CD8-positive, alpha-beta memory T cell (primary cell): ENCODE measurements around the gene SF3B6. TPM values are rescaled to one million over a fixed set of nuclear protein-coding genes. Genes with fewer than 3 reads are reported as not detected.

Source experiments
- CTCF ChIA-PET: fragments of 350-600 bp; sonication (Branson Sonifier 250); formaldehyde crosslinking; loops from one replicate; lab custom pipeline; 2021; ENCODE audit warnings: antibody characterized with exemption; lab: Charles Lee
- POLR2A ChIA-PET: fragments of 350-600 bp; sonication (Branson Sonifier 250); formaldehyde crosslinking; loops from one replicate; lab custom pipeline; 2021; ENCODE audit warnings: antibody characterized with exemption; lab: Charles Lee
- DNase-seq, 5 donors: peaks; one replicate each; pipeline versions ENCODE4 v3.0.0 to v3.0.0-alpha.2; 2020 to 2022; ENCODE audit warnings: mixed read lengths in 1 of 5
- H3K27ac ChIP-seq: one replicate; pipeline ENCODE4 v1.7.0; 2013; ENCODE audit warnings: low read depth, mild to moderate bottlenecking, low read length, moderate library complexity
- H3K27me3 ChIP-seq: 2 replicates; pipeline ENCODE4 v1.7.0; 2013; ENCODE audit warnings: low read length, mild to moderate bottlenecking; ENCODE audit not compliant: insufficient read depth, poor library complexity, severe bottlenecking
- H3K36me3 ChIP-seq: 2 replicates; pipeline ENCODE4 v1.7.0; 2013; ENCODE audit warnings: mild to moderate bottlenecking, low read length, moderate library complexity; ENCODE audit not compliant: insufficient read depth
- H3K4me1 ChIP-seq: 2 replicates; pipeline ENCODE4 v1.7.0; 2013; ENCODE audit warnings: mild to moderate bottlenecking, low read length, moderate library complexity; ENCODE audit not compliant: insufficient read depth
- H3K4me3 ChIP-seq: 2 replicates; pipeline ENCODE4 v1.7.0; 2013; ENCODE audit warnings: mild to moderate bottlenecking, low read length
- H3K9me3 ChIP-seq: 2 replicates; pipeline ENCODE4 v1.7.0; 2013; ENCODE audit warnings: mild to moderate bottlenecking, low read length
- H3K27ac Mint-ChIP-seq, 8 donors: one replicate each; pipeline ENCODE4 v1.8.0; 2020 to 2021; ENCODE audit warnings: mixed read lengths in 8 of 8, mild to moderate bottlenecking in 6 of 8, inconsistent platforms in 3 of 8, moderate library complexity in 3 of 8
- H3K27me3 Mint-ChIP-seq, 2 donors: one replicate each; pipeline ENCODE4 v1.8.0; 2020 to 2021; ENCODE audit warnings: mixed read lengths in 2 of 2, mild to moderate bottlenecking in 1 of 2, moderate library complexity in 1 of 2
- H3K36me3 Mint-ChIP-seq, 3 donors: one replicate each; pipeline ENCODE4 v1.8.0; 2020 to 2021; ENCODE audit warnings: mixed read lengths in 3 of 3, inconsistent platforms in 1 of 3, mild to moderate bottlenecking in 1 of 3
- H3K4me1 Mint-ChIP-seq, 3 donors: one replicate each; pipeline ENCODE4 v1.8.0; 2020 to 2021; ENCODE audit warnings: mixed read lengths in 3 of 3, inconsistent platforms in 1 of 3, mild to moderate bottlenecking in 1 of 3
- H3K4me3 Mint-ChIP-seq, 7 donors: one replicate each; pipeline ENCODE4 v1.8.0; 2020 to 2021; ENCODE audit warnings: mixed read lengths in 7 of 7, mild to moderate bottlenecking in 6 of 7, moderate library complexity in 4 of 7, inconsistent platforms in 2 of 7
- H3K9me3 Mint-ChIP-seq, 5 donors: one replicate each; pipeline ENCODE4 v1.8.0; 2020 to 2022; ENCODE audit warnings: mixed read lengths in 5 of 5, mild to moderate bottlenecking in 3 of 5, moderate library complexity in 2 of 5, inconsistent platforms in 1 of 5
- polyA plus RNA-seq: library from polyadenylated mRNA; unstranded; fragments of 300-500 nt; fragmentation: Illumina TruSeq; gene quantifications from one replicate; pipeline ENCODE4 v1.2.3, GENCODE V29; 2021
- total RNA-seq, 2 experiments: library from RNA; stranded (reverse); gene quantifications; one replicate each; pipeline ENCODE4 v1.2.3, GENCODE V29; 2021

SF3B6 gene
- total and polyA plus RNA-seq, 3 experiments from 2014 or later = 141 to 181 (median 146) TPM

GRCh38 chr2:24087032-24087431 is 10.9 kb upstream of the SF3B6 start:
- peaks cover 14% of the 10 kb centered on the region for H3K4me1 ChIP-seq
- ChIA-PET CTCF (interaction anchor here (0.9 kb wide), 1 partner anchor 273 kb away, joined by 3 read pairs; no protein-coding TSS in a partner anchor), POLR2A (no interaction called here)
- no peak overlapping the region for H3K27ac ChIP-seq
- no peaks in the 10 kb centered on the region for H3K9me3 ChIP-seq
- peaks cover 8 to 20% (median 18%) of the 10 kb centered on the region in 3 donors for H3K4me1 Mint-ChIP-seq
- H3K27ac Mint-ChIP-seq = no peak overlapping the region
- H3K4me3 Mint-ChIP-seq = no peak overlapping the region
- H3K36me3 ChIP-seq = no peaks in the 10 kb centered on the region
- H3K4me3 ChIP-seq = no peak overlapping the region
- H3K9me3 Mint-ChIP-seq = no peaks in the 10 kb centered on the region
- H3K36me3 Mint-ChIP-seq = peaks cover 3 to 17% (median 4%) of the 10 kb centered on the region in 3 donors
- no peaks in the 10 kb centered on the region for H3K27me3 ChIP-seq
- no peaks in the 10 kb centered on the region for H3K27me3 Mint-ChIP-seq
- DNase-seq = no peak

GRCh38 chr2:24086241-24086640 is 10.1 kb upstream of the SF3B6 start:
- no peaks in the 10 kb centered on the region for H3K27me3 ChIP-seq
- Mint-ChIP-seq H3K27me3 (no peaks in the 10 kb centered on the region), H3K27ac (no peak overlapping the region), H3K4me1 (peaks cover 8 to 20% (median 18%) of the 10 kb centered on the region in 3 donors), H3K36me3 (peaks cover 4 to 20% (median 5%) of the 10 kb centered on the region in 3 donors), H3K9me3 (no peaks in the 10 kb centered on the region), H3K4me3 (peak overlapping the region in 1 of 7 donors; percentile 32)
- CTCF ChIA-PET = no interaction called here
- no peak for DNase-seq
- POLR2A ChIA-PET = no interaction called here
- peaks cover 14% of the 10 kb centered on the region for H3K4me1 ChIP-seq
- H3K36me3 ChIP-seq = no peaks in the 10 kb centered on the region
- H3K27ac ChIP-seq = no peak overlapping the region
- H3K9me3 ChIP-seq = no peaks in the 10 kb centered on the region
- no peak overlapping the region for H3K4me3 ChIP-seq

GRCh38 chr2:24085200-24085489 is 9.0 kb upstream of the SF3B6 start:
- Histone ChIP-seq H3K4me3 (peak overlapping the region; percentile 67), H3K27me3 (no peaks in the 10 kb centered on the region), H3K27ac (peak overlapping the region; percentile 33), H3K4me1 (peaks cover 14% of the 10 kb centered on the region), H3K36me3 (no peaks in the 10 kb centered on the region), H3K9me3 (no peaks in the 10 kb centered on the region)
- Mint-ChIP-seq H3K9me3 (no peaks in the 10 kb centered on the region), H3K27me3 (no peaks in the 10 kb centered on the region), H3K4me1 (peaks cover 8 to 20% (median 18%) of the 10 kb centered on the region in 3 donors), H3K36me3 (peaks cover 4 to 25% (median 5%) of the 10 kb centered on the region in 3 donors), H3K27ac (peak overlapping the region in 1 of 8 donors; percentile 70), H3K4me3 (peak overlapping the region in 6 of 7 donors; percentile 51 to 88 (median 61))
- DNase-seq = no peak
- ChIA-PET POLR2A (interaction anchor here (2.5 kb wide), 1 partner anchor 158 kb away, joined by 20 read pairs; the partner anchor contains the start of gene ATAD2B), CTCF (interaction anchor here (1.1 to 5.2 kb wide), 21 partner anchors 9 to 296 kb away, joined by 3 to 48 read pairs (median 5); partner anchors contain the start of genes ATAD2B, FKBP1B, SF3B6 and WDCP)

- H3K36me3 Mint-ChIP-seq = peaks cover 4 to 27% (median 5%) of the 10 kb centered on the region in 3 donors
- peak; percentile 76 to 83 (median 80) for DNase-seq
- no peaks in the 10 kb centered on the region for H3K9me3 ChIP-seq
- peak within 1 kb of the TSS; percentile 34 for H3K27ac ChIP-seq
- H3K27me3 Mint-ChIP-seq = no peaks in the 10 kb centered on the region
- peak within 1 kb of the TSS; percentile 18 to 88 (median 74) for H3K27ac Mint-ChIP-seq
- ChIA-PET POLR2A (interaction anchor here (0.6 to 2.5 kb wide), 3 partner anchors 37 to 230 kb away, joined by 3 to 20 read pairs (median 4); partner anchors contain the start of gene ATAD2B), CTCF (interaction anchor here (0.6 to 5.2 kb wide), 36 partner anchors 8 to 297 kb away, joined by 3 to 48 read pairs (median 4); partner anchors contain the start of genes ATAD2B, FKBP1B, SF3B6 and WDCP)
- H3K4me1 ChIP-seq = peaks cover 14% of the 10 kb centered on the region
- peak within 1 kb of the TSS; percentile 67 for H3K4me3 ChIP-seq
- H3K36me3 ChIP-seq = no peaks in the 10 kb centered on the region
- H3K4me3 Mint-ChIP-seq = peak within 1 kb of the TSS; percentile 72 to 88 (median 83)
- no peaks in the 10 kb centered on the region for H3K27me3 ChIP-seq
- no peaks in the 10 kb centered on the region for H3K9me3 Mint-ChIP-seq
- peaks cover 8 to 20% (median 18%) of the 10 kb centered on the region in 3 donors for H3K4me1 Mint-ChIP-seq
Observed at GRCh38 chr2:24084386-24085199, 8.5 kb upstream of the SF3B6 start, which contains the start of gene TP53I3. TP53I3 (minus strand) TSS chr2:24084834; CDS start chr2:24084326, 508 bp downstream.

- Histone ChIP-seq H3K4me1 (peaks cover 14% of the 10 kb centered on the region), H3K27ac (peak overlapping the region; percentile 34), H3K9me3 (no peaks in the 10 kb centered on the region), H3K4me3 (peak overlapping the region; percentile 67), H3K36me3 (no peaks in the 10 kb centered on the region), H3K27me3 (no peaks in the 10 kb centered on the region)
- H3K4me3 Mint-ChIP-seq = peak overlapping the region; percentile 59 to 88 (median 83)
- H3K36me3 Mint-ChIP-seq = peaks cover 3 to 28% (median 4%) of the 10 kb centered on the region in 3 donors
- DNase-seq = peak in 1 of 5 donors; percentile 62
- peaks cover 8 to 20% (median 18%) of the 10 kb centered on the region in 3 donors for H3K4me1 Mint-ChIP-seq
- POLR2A ChIA-PET = interaction anchor here (0.8 to 2.5 kb wide), 3 partner anchors 36 to 259 kb away, joined by 3 to 20 read pairs (median 4); partner anchors contain the start of gene ATAD2B
- H3K27ac Mint-ChIP-seq = peak overlapping the region; percentile 18 to 88 (median 74)
- CTCF ChIA-PET = interaction anchor here (0.7 to 5.2 kb wide), 35 partner anchors 8 to 279 kb away, joined by 3 to 48 read pairs (median 4); partner anchors contain the start of genes ATAD2B, FKBP1B, SF3B6 and WDCP
- no peaks in the 10 kb centered on the region for H3K27me3 Mint-ChIP-seq
- no peaks in the 10 kb centered on the region for H3K9me3 Mint-ChIP-seq
Observed at GRCh38 chr2:24083567-24084385, 7.7 kb upstream of the SF3B6 start.

GRCh38 chr2:24082787-24083566 is 6.9 kb upstream of the SF3B6 start:
- Mint-ChIP-seq H3K27me3 (no peaks in the 10 kb centered on the region), H3K9me3 (no peaks in the 10 kb centered on the region), H3K36me3 (peaks cover 3 to 27% (median 4%) of the 10 kb centered on the region in 3 donors), H3K4me1 (peaks cover 8 to 22% (median 21%) of the 10 kb centered on the region in 3 donors), H3K27ac (peak overlapping the region in 2 of 8 donors; percentile 17 to 87), H3K4me3 (peak overlapping the region in 6 of 7 donors; percentile 8 to 88 (median 71))
- Histone ChIP-seq H3K9me3 (no peaks in the 10 kb centered on the region), H3K27ac (peak overlapping the region; percentile 34), H3K4me3 (no peak overlapping the region), H3K4me1 (peaks cover 15% of the 10 kb centered on the region), H3K36me3 (no peaks in the 10 kb centered on the region), H3K27me3 (no peaks in the 10 kb centered on the region)
- DNase-seq = no peak
- ChIA-PET POLR2A (interaction anchor here (0.8 to 2.5 kb wide), 2 partner anchors 156 to 258 kb away, joined by 3 to 20 read pairs; partner anchors contain the start of gene ATAD2B), CTCF (interaction anchor here (0.7 to 5.2 kb wide), 18 partner anchors 9 to 262 kb away, joined by 3 to 48 read pairs (median 5); partner anchors contain the start of genes ATAD2B, FKBP1B and WDCP)
